ENCODE data around the gene ZFP62.
"Not testable (repeated sequence)": the region's sequence is repeated elsewhere in the genome, so short reads cannot be mapped to it uniquely, and the experiment has no call there.

ZFP62 gene

GRCh38 chr5:180828756-180829531 is 32.1 kb downstream of the ZFP62 start:
- DNase-seq, result not testable (repeated sequence)

GRCh38 chr5:180827374-180827773 is 33.7 kb downstream of the ZFP62 start:
- not testable (repeated sequence) for DNase-seq

- peak; percentile 75 for DNase-seq
Measured at GRCh38 chr5:180825768-180826525, 35.1 kb downstream of the ZFP62 start.

GRCh38 chr5:180824630-180825476 is 36.2 kb downstream of the ZFP62 start:
- DNase-seq, result no peak

GRCh38 chr5:180823940-180824629 is 37.0 kb downstream of the ZFP62 start:
- peak; percentile 27 for DNase-seq

GRCh38 chr5:180823346-180823745 is 37.7 kb downstream of the ZFP62 start:
- DNase-seq, result no peak

- DNase-seq, result no peak
Measured at GRCh38 chr5:180821538-180821937, 39.5 kb downstream of the ZFP62 start.

GRCh38 chr5:180820788-180821321 is 40.2 kb downstream of the ZFP62 start:
- DNase-seq, result no peak

GRCh38 chr5:180818677-180819341 is 42.3 kb downstream of the ZFP62 start:
- no peak for DNase-seq

- no peak for DNase-seq
Measured at GRCh38 chr5:180817893-180818674, 43.0 kb downstream of the ZFP62 start.

GRCh38 chr5:180816608-180817534 is 44.2 kb downstream of the ZFP62 start:
- peak; percentile 69 for DNase-seq

- DNase-seq, result no peak
Measured at GRCh38 chr5:180815293-180815917, 45.7 kb downstream of the ZFP62 start.

GRCh38 chr5:180813420-180813819 is 47.7 kb downstream of the ZFP62 start:
- no peak for DNase-seq

GRCh38 chr5:180811623-180812124 is 49.4 kb downstream of the ZFP62 start:
- DNase-seq, result no peak

- DNase-seq, result no peak
Measured at GRCh38 chr5:180810959-180811622, 50.0 kb downstream of the ZFP62 start.

- DNase-seq, result peak; percentile 93
Measured at GRCh38 chr5:180810210-180810958, 50.7 kb downstream of the ZFP62 start.

GRCh38 chr5:180809403-180810209 is 51.5 kb downstream of the ZFP62 start:
- peak; percentile 89 for DNase-seq
